Tibial nerve (tissue), 3 donors: Measurements from ENCODE around the gene LRRC70.

Source experiments
- CTCF ChIP-seq, 5 experiments: fragments of 200-600 bp in 3 of 5; fragments of 450-650 bp in 2 of 5; sonication (generic) in 3 of 5; IDR thresholded peaks; one replicate each; pipeline ENCODE4 v1.5.1; 2016 to 2019; ENCODE audit warnings: antibody characterized with exemption in 5 of 5, mild to moderate bottlenecking in 3 of 5, moderate library complexity in 2 of 5
- POLR2A ChIP-seq, 2 donors: fragments of 450-650 bp; IDR thresholded peaks; one replicate each; pipeline ENCODE4 v1.6.1; 2017; ENCODE audit warnings: antibody characterized with exemption in 2 of 2, mild to moderate bottlenecking in 2 of 2, moderate library complexity in 2 of 2

- TF ChIP-seq CTCF (IDR thresholded peaks at IDR 0.05) (no peak), POLR2A (IDR thresholded peaks at IDR 0.05) (no peak)
Observed at GRCh38 chr5:62592558-62592957, 13.9 kb downstream of the LRRC70 start.
